GM12875 (cell line): ENCODE results near the gene CD207.

ENCODE experiments used
- H3K4me3 ChIP-seq: one replicate; pipeline ENCODE4 v1.5.1; 2011; ENCODE audit warnings: low read depth, low read length, control low read depth
- CTCF ChIP-seq: IDR thresholded peaks from 2 replicates; pipeline ENCODE4 v1.5.1; 2011; ENCODE audit warnings: low read depth, mild to moderate bottlenecking, control low read depth, inconsistent platforms, low read length, moderate library complexity, borderline replicate concordance; ENCODE audit not compliant: insufficient read depth

Gene CD207

DNA sequence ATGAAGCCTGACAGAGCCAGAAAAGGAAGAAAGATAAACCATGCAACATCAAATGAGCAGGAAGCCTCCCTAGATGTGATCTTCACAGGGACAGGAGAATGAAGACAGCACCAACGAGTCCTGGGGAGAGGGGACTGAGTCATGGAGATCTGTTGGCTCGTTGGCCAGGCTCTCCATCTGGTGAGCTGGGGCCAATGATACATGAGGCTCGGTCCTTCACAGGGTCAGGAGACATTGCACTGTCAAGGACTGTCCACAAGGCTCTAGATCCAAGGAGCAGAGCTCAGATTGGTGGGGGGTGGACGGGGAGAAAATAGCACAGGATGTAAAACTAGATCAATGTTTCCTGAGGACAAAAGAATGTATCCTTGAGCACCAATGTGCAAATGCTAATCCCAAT lies 735 bp downstream of the CD207 start:
- no peak overlapping the region for H3K4me3 ChIP-seq
- no peak for TF ChIP-seq CTCF

DNA sequence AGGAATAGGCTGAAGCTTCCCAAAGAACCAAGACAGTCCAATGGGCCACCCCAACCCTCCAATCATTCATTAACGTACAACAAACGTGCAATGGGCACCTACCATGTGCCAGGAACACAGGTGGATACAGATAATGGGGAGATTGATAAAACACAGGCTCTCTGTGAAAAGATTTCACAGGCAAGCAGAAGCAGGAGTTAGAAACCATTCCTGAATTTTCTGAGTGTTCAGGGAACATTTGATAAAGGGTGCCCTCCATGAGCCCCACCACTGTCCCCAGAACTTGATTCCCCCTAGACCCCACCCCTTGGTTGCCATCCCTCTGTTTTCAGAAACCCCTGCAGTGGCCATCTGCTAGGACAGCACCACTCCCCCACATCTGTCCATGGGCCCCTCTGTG lies 1.5 kb downstream of the CD207 start:
- no peak for TF ChIP-seq CTCF
- H3K4me3 ChIP-seq: no peak overlapping the region

- no peak for TF ChIP-seq CTCF
- H3K4me3 ChIP-seq: no peak overlapping the region
Observed at GRCh38 chr2:70833246-70833645, 2.4 kb downstream of the CD207 start.

DNA sequence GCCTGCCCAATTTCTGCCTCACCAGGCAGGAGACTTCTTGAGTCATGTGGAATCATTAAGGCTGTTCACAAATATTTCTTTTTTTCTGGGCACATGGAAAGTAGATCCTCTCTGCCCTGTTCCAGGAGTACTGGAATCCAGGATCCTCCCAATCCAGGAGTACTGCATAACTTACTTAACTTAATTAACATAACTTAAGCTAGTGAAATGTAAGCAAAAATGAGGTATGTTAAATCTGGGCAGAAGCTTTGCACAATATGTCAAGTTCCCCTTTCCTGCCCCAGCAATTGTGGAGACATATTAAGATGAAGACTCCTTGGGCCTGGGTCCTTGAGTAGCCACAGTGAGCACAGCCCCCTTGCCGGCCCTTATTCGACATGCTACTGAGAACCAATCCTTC lies 3.2 kb downstream of the CD207 start:
- no peak for TF ChIP-seq CTCF
- no peak overlapping the region for H3K4me3 ChIP-seq

DNA sequence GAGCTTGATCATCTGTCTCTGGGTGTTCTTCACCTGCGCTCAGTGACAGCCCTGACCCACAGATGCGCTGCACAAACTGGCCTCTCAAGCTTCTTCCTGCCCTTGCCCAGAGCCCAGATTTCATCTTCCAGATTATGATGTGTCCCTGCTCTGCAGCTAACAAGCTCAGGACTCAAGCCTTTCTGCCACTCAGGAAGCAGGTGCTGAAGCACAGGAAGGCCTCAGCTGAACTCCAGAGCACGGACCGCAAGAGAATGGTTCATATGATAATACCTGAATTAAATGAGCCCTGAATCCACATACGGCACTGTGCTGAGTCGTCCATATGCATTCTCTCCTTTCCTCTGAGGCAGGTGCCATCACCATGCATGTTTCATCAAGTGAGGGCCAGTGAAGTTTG lies 3.8 kb downstream of the CD207 start:
- H3K4me3 ChIP-seq: no peak overlapping the region
- no peak for TF ChIP-seq CTCF

GRCh38 chr2:70830366-70830765 lies 5.2 kb downstream of the CD207 start:
- no peak overlapping the region for H3K4me3 ChIP-seq
- no peak for TF ChIP-seq CTCF

GRCh38 chr2:70829916-70830315 lies 5.7 kb downstream of the CD207 start:
- H3K4me3 ChIP-seq: no peak overlapping the region
- TF ChIP-seq CTCF: no peak
